GM18861 (cell line): ENCODE results near the gene SETD9.

Source experiments
- ATAC-seq: cut with Tn5 transposase; IDR thresholded peaks from one replicate; pipeline ENCODE4 v1.9.1; 2021; ENCODE audit not compliant: unreplicated experiment

Gene SETD9

GRCh38 chr5:56934325-56934724 lies 24.9 kb downstream of the SETD9 start:
- ATAC-seq: no peak

GRCh38 chr5:56938858-56939257 lies 29.5 kb downstream of the SETD9 start:
- ATAC-seq: no peak

GRCh38 chr5:56941981-56942380 lies 32.6 kb downstream of the SETD9 start:
- ATAC-seq: no peak

GRCh38 chr5:56947052-56947451 lies 37.7 kb downstream of the SETD9 start:
- no peak for ATAC-seq

GRCh38 chr5:56950626-56951125 lies 41.3 kb downstream of the SETD9 start:
- peak; percentile 37 for ATAC-seq

- peak; percentile 37 for ATAC-seq
These were observed 41.9 kb downstream of the SETD9 start for GRCh38 chr5:56951126-56951945.

- peak; percentile 88 for ATAC-seq
These were observed 42.7 kb downstream of the SETD9 start, which contains the start of gene MIER3 for GRCh38 chr5:56951946-56952691. TSS of gene MIER3 (minus strand) at chr5:56952123. CDS start at chr5:56952102, 21 bp downstream.

GRCh38 chr5:56954262-56954661 lies 44.9 kb downstream of the SETD9 start:
- ATAC-seq: no peak

GRCh38 chr5:56958595-56958994 lies 49.2 kb downstream of the SETD9 start:
- ATAC-seq: no peak

GRCh38 chr5:56959326-56959725 lies 49.9 kb downstream of the SETD9 start:
- no peak for ATAC-seq

- no peak for ATAC-seq
These were observed 52.4 kb downstream of the SETD9 start for GRCh38 chr5:56961746-56962145.

GRCh38 chr5:56962286-56962685 lies 52.9 kb downstream of the SETD9 start:
- no peak for ATAC-seq

GRCh38 chr5:56963246-56963645 lies 53.9 kb downstream of the SETD9 start:
- no peak for ATAC-seq

GRCh38 chr5:56964173-56964572 lies 54.8 kb downstream of the SETD9 start:
- ATAC-seq: no peak
